ENCODE measurements around the gene HAX1.

Gene HAX1

DNA sequence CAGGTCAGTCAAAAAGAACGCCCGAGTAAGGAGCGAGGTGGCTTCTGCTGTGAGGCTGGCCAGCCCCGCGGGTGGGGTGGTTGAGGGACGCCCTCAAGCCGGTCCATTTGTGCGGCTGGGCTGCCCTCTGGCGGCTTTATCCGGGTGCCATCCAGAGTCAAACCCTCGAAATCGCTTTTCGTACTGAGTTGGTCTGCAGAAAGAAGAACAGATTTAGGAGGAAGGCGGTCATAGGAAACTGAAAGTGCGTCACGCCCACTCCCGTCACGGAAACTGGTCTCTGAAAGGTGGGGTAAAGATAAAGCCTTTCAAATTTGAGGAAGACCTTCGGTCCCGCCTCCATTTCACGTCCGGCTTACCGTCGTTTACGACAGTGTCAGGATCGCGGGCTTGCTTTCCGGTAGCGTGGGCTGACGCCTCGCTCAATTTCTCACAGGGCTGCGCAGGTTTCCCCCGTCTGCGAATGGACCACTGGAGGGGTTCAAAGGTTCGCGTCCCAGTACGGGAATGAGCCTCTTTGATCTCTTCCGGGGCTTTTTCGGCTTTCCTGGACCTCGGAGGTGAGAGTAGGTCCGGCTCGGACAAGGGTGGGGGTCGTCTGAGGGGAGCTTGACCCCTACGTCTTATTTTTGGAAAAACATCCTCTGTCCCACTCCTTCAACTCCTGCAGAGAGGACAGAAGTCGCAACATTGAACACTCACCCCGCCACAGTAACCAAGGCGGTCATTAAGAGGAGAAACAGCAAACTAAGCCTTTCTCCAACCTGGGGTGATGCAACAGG lies at the start of gene HAX1 (continued):
- TF ChIP-seq ZBTB11 (tag by site-specific recombination; conservative IDR thresholded peaks at IDR 0.05; ENCODE audit: low read depth) (peak; percentile 66), ZNF610 (tag by site-specific recombination; IDR thresholded peaks at IDR 0.05; ENCODE audit: borderline replicate concordance) (no peak), ZNF571 (tag by site-specific recombination; IDR thresholded peaks at IDR 0.05) (no peak), KLF16 (tag by site-specific recombination; IDR thresholded peaks at IDR 0.05) (peak; percentile 72), ZNF791 (tag by site-specific recombination; IDR thresholded peaks at IDR 0.05) (no peak), ZNF214 (tag by site-specific recombination; IDR thresholded peaks at IDR 0.05; ENCODE audit: borderline replicate concordance) (no peak), ZNF768 (tag by site-specific recombination; IDR thresholded peaks at IDR 0.05) (no peak), PRDM1 (tag by site-specific recombination; IDR thresholded peaks at IDR 0.05) (peak; percentile 83), ZNF175 (tag by site-specific recombination; IDR thresholded peaks at IDR 0.05) (no peak), ZBTB8A (tag by site-specific recombination; IDR thresholded peaks at IDR 0.05) (peak; percentile 62), ZNF157 (tag by site-specific recombination; IDR thresholded peaks at IDR 0.05) (no peak), ZNF280C (tag by site-specific recombination; IDR thresholded peaks at IDR 0.05) (no peak), ZNF654 (tag by site-specific recombination; IDR thresholded peaks at IDR 0.05; ENCODE audit: low read depth) (peak; percentile 93), ZSCAN30 (tag by site-specific recombination; IDR thresholded peaks at IDR 0.05) (peak; percentile 66), ZNF521 (tag by site-specific recombination; IDR thresholded peaks at IDR 0.05) (no peak), ZNF324 (tag by site-specific recombination; IDR thresholded peaks at IDR 0.05) (no peak), ZNF621 (tag by site-specific recombination; IDR thresholded peaks at IDR 0.05) (no peak), ZNF776 (tag by site-specific recombination; IDR thresholded peaks at IDR 0.05; ENCODE audit: borderline replicate concordance) (no peak), ZNF133 (tag by site-specific recombination; IDR thresholded peaks at IDR 0.05) (no peak), ZNF366 (tag by site-specific recombination; conservative IDR thresholded peaks at IDR 0.05) (peak; percentile 93), ZNF169 (tag by site-specific recombination; IDR thresholded peaks at IDR 0.05) (no peak), YY1 (tag by site-specific recombination; IDR thresholded peaks at IDR 0.05) (peak; percentile 16; the same call in 1 of the 2 replicates), EGR2 (tag by site-specific recombination; IDR thresholded peaks at IDR 0.05; ENCODE audit: low read depth) (peak; percentile 89), ZNF707 (tag by site-specific recombination; IDR thresholded peaks at IDR 0.05) (no peak), KLF9 (tag by site-specific recombination; IDR thresholded peaks at IDR 0.05; ENCODE audit: low read depth) (peak; percentile 91), ZNF623 (tag by site-specific recombination; IDR thresholded peaks at IDR 0.05) (no peak), ZNF510 (tag by site-specific recombination; IDR thresholded peaks at IDR 0.05; ENCODE audit: insufficient replicate concordance) (no peak), ZNF362 (tag by site-specific recombination; IDR thresholded peaks at IDR 0.05) (no peak)
- TF ChIP-seq, protein P1, sequence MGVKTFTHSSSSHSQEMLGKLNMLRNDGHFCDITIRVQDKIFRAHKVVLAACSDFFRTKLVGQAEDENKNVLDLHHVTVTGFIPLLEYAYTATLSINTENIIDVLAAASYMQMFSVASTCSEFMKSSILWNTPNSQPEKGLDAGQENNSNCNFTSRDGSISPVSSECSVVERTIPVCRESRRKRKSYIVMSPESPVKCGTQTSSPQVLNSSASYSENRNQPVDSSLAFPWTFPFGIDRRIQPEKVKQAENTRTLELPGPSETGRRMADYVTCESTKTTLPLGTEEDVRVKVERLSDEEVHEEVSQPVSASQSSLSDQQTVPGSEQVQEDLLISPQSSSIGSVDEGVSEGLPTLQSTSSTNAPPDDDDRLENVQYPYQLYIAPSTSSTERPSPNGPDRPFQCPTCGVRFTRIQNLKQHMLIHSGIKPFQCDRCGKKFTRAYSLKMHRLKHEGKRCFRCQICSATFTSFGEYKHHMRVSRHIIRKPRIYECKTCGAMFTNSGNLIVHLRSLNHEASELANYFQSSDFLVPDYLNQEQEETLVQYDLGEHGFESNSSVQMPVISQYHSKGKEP (tag by site-specific recombination; IDR thresholded peaks at IDR 0.05) = no peak; the same call in 1 of the 2 replicates

All from HEK293 (cell line).